Measurements from ENCODE around the gene STX17.

STX17 gene

DNA sequence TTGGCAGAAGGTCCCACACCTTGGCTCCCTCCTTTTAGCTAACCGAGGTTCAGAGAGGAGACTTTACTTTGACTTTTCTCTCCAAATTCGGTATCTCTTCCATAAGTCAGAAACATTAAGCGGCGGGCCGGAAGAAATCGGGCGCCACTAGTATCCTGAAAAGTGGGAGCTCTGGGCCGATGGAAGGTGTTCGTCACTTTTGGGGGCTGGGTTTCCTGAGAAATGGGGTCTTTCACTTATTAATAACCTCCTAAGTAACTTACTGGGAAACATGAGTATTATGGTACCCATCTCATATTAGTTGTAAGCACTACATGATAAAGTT lies 716 bp downstream of the STX17 start:
- no peak for DNase-seq (ENCODE audit: low spot score)

DNA sequence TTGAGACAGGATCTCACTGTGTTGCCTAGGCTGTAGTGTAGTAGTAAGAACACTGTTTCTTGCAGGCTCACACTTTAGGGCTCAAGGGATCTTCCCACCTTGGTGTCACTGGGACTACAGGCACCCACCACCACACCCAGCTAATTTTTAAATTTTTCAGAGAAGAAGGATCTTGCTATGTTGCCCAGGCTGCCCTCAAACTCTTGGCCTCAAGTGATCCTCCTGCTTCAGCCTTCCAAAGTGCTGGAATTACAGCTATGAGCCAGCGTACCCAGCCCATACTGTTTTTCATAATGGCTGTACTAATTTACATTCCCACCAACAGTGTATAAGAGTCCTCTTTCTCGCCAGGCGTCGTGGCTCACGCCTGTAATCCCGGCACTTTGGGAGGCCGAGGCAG lies 5.1 kb downstream of the STX17 start:
- no peak for DNase-seq (ENCODE audit: low spot score)

DNA sequence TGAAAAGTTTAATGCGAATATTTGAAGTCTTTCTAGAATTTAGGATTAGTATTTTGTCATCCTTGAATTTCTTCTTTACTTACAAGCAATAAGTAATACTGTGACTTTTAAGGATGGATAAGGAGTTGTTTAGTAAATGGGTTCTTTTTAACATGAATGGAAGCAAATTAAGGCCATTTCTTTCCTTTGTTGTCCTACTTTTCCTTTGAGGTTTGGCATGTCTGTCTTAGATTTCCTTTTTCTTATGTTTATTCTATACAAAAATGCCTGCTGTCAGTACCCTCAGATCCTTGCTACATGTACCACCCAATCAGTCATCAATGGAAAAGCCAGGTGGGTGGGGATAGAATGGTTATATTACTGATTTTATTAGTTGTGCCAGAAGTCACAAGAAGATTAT lies 10.2 kb downstream of the STX17 start:
- DNase-seq (ENCODE audit: low spot score): no peak

DNA sequence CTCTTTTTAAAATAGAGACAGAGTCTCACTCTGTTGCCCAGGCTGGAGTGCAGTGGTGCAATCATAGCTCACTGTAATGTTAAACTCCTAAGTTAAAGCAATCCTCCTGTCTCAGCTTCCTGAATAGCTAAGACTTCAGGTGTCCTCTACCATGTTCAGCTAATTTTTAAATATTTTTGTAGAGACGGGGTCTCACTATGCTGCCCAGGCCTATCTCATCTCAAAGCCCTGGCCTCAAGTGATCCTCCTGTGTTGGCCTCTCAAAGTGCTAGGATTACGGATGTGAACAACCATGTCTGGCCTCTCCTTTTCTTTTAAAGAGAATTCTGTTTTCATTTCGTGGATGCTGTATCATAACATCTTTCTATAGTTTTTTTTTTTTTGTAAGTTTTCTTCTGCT lies 11.7 kb downstream of the STX17 start:
- DNase-seq (ENCODE audit: low spot score): no peak

DNA sequence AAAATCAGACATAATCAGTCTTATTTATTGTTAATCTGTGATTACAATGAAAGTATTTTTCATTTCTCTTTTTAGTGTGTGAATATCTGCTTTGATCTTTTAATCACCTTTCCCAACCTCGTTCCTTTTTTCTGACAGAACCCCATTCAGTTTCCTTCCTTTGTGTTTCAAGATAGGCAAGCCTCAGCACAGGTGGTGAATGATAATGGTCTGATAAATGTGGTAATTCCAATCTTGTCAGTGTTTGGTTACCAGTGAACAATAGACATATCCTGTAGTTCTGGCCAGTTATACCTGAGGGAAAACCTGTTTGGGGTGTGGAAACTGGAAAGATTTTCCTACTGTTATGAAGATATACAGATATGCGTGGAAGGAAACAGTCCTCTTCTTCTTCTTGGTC lies 13.5 kb downstream of the STX17 start:
- DNase-seq (ENCODE audit: low spot score): no peak

DNA sequence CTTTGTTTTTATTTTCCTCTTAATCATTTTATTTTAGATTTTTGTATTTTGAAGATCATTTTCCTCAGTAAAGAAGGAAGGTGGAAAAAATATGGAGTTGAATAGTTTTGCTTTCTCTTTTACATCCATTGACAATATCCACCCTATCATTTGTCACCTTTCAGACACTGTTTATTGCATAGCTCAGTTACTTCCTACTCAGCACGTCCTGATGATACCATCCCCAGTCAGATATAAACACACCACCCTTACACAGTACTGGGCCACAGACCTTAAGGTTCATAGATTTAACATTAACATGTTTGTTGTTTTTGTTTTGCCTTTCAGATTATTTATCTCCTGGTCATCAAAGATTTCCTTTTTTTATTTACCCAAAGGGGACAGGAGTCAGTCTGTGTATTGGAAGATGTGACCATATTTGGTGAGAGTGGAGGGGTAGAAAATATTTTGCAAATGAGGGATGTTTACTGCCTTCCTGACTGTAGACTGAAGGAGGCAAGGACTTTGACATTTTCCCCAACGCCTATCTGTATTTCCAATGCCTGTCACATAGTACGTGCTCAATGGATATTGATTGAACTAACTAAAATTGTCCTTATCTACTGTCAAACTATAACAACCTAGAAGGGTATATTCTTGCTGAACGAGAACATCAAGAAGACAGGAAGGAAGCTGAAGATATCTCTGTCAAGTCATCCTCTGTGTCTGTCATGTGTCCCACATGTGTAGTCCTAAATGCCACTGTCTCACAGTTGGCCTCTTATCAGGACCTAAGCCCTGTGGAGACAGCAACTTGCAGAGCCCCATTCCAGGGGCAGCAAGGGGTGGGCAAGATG lies 15.6 kb downstream of the STX17 start:
- no peak for DNase-seq (ENCODE audit: low spot score)

DNA sequence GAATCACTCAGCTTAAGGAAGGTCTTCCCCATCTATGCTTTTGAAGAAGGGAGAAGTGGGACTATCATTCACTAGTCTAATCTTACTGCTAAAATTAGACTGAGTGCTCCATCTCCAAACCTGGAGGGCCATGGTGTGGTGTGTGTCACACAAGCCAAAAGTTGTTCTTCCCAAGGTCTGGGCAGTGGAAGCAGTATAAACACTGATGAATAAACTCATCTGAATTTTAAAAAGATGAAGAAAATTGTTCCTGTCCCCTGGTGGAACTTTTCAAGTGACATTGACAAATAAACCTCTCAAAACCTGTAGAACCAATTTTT lies 16.2 kb downstream of the STX17 start:
- no peak for DNase-seq (ENCODE audit: low spot score)

DNA sequence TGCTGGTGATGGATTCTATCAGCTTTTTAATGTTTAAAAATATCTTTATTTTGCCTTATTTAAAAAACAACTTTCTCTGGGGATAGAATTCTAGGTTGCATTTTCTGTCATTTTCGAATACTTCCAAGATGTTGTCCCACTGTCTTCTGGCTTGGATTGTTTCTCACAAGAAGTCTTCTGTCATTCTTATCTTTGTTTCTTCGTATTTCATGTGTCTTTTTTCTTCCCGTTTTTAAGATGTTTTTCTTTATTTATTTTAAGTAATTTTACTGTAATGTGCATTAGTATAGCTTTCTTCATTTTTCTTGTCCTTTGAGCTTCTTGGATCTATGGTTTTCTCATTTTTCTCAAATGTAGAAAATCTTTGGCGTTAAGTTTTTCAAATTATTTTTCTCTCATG lies 19.1 kb downstream of the STX17 start:
- no peak for DNase-seq (ENCODE audit: low spot score)

DNA sequence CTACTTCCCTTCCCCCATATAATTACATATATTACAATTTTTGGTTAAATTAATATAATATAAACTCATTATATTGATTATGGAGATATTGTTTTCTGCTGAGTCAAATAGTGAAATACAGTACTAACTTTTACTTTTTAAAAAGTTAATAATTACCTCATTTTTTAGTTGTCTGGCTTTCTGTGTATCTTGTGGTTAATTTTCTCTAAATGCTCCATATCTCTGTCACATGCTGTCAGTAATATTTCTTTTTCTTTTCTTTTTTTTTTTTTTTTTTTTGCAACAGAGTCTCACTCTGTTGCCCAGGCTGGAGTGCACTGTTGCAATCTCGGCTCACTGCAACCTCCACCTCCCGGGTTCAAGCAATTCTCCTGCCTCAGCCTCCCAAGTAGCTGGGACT lies 23.2 kb downstream of the STX17 start:
- DNase-seq (ENCODE audit: low spot score): no peak

DNA sequence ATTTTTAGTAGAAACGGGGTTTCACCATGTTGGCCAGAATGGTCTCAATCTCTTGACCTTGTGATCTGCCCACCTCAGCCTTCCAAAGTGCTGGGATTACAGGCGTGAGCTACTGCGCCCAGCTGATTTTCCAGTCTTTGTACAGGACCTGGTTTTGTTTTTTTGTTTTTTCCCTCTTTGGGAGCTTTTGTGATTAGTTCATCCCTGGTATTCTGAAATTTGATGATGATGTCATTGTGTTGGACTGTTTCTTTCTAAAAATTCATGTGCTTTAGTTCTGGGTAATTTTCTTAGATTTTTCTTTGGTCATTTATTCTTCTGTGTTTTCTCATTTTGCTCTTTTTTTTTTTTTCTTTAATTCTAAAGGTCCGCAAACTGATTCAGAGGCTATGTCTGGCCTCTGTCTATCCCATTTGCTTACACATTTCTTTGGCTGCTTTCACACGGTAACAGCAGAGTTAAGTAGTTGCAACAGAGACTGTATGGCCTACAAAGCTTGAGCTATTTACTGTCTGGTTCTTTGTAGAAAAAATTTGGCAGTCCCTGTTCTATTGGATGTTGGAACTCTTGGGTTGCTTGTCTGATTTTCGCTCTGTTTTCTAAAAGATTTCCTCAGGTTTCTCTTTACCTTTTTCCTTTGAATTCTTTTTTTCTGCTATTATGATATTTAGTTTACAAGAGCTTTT lies 24.8 kb downstream of the STX17 start:
- no peak for DNase-seq (ENCODE audit: low spot score)

DNA sequence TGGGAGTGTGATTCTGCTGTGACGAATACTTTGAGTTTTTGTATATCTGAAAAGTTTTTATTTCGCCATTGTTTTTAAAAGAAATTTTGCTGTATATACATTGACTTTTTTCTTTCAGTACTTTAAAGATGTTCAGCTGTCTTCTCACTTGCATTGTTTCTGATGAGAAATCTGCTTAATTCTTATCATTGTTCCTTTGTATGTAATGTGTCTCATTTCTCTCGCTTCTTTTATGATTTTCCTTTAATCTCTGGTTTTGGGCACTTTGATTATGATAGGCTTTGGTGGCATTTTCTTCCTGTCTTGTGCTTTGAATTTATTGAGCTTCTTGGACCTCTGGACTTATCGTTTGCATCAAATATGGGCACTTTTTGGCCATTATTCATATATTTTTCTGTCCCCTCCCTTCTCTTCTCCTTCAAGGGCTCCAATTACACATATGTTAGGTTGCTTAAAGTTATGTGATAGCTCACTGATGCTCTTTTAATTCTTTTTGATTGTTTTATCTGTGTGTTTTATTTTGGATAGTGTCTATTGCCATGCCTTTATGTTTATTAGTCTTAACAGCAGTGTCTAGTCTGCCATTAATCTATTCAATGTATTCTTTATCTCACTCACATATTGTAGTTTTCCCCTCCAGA lies 30.6 kb downstream of the STX17 start:
- DNase-seq (ENCODE audit: low spot score): no peak

DNA sequence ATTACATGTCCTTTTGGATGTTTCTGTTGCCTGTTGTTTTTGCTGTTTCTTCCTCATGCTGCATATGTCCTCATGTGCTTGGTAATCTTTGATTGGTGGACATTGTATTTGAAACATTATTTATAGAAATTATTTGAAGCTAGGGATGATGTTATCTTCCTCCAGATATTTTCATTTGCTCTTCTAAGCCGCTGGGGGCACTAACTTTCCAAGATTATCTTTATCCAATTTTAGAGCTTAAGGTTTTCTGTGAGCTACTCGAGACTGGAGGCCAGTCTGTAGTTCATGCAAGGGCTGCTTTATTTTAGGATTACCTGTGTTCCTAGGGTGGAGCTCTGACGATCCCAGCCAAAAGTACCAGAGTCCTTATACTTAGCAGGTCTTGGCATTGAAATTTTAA lies 40.9 kb downstream of the STX17 start:
- no peak for DNase-seq (ENCODE audit: low spot score)

DNA sequence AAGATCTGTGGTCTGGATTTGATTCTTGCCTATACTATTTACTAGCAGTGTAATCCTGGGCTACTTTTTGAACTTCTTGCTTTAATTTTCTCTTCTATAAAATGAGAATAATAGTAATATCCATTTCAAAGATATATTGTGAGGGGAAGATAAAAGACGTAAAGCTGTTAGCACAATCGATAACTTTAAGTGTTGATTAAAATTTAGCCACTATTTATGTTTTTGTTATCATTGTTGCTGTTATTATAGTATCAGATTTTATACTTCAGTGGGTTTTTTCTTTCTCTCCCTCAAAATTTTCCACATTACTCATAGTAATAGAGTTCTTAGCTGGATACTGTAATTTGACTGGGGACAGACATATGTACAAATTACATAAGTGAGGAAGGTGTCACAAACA lies 42.0 kb downstream of the STX17 start:
- DNase-seq (ENCODE audit: low spot score): no peak

DNA sequence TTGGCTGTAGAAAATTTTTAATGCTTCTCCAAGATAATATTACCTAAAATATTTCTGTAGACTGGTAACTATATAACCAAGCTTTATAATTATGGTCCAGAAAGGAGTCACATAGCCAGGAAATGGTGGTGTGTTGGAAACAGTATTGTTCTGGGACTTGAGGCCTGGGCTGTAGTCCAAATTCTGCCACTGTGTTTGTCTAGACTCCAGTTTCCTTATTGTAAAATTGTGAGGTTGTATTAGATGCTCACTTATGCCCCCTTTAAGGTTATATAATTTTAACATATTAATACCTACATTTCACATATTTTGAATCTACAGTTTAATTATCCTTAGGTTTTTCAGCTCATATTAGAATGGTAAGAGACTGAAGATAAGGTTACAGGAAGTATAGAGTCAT lies 42.4 kb downstream of the STX17 start:
- no peak for DNase-seq (ENCODE audit: low spot score)

DNA sequence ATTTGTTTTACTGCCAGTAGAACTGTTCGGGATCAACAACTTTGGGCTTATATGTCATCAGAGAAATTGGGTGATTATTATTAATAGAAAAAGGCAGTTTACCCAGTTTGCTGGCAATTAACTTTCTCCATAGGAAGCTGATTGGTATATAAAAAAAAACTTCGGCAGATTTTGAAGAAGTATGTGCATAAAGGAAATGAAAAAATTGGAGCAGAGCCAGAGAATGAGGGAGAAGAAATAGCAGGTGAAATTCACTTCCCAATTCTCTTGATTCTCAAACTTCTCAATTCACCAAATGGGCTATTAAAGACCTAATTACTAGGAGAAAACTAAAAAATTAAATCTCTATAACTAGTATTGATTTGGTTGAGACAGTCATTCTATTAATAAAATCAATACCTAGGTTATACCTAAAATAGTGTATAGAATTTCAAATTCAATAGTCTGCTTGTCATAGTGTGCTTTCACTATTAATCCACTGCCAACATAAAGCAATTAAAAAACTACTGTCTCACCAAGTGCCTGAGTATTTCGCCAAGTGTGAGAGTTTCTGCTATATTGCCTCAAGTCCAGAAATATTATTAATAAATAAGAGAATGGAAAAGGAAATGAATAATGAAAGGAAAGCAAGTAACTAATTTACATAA lies 47.5 kb downstream of the STX17 start:
- DNase-seq (ENCODE audit: low spot score): no peak

DNA sequence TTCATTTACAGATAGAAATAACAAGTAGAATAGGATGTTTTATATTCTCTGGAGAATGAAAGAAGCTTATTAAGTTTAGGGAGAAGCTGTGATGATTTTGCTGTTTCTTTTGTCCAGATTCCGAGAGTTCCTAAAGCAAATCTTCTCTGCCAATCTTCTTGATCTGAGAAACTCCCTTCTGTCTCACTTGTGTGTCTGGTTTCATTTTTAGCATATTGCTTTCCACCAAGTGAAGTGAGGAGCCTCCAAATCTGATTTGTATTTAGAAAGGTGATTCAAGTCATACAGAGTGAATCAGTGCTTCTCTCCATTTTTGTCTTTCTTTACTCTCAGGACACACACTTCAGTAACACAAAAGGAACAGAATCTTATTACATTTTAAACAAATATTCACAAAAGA lies 48.4 kb downstream of the STX17 start:
- DNase-seq (ENCODE audit: low spot score): no peak

DNA sequence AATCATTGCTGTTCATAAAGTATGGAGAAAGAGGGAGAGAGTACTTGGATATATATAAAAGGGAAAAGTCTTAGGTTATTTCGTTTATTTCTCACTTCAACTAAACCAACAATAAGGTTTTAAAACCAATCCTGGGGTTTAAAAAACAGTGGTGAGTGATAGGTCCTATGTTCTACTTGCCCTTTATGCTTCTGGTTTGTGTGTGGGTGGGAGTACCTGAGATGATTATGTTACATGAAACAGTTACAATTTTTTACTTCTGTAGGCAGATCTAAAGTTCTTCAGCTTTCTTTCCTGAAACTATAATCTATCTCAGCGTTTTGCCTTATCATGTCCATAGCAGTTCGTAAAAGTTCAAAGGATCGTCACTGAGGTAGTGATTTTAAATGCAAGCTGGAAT lies 49.2 kb downstream of the STX17 start:
- no peak for DNase-seq (ENCODE audit: low spot score)

DNA sequence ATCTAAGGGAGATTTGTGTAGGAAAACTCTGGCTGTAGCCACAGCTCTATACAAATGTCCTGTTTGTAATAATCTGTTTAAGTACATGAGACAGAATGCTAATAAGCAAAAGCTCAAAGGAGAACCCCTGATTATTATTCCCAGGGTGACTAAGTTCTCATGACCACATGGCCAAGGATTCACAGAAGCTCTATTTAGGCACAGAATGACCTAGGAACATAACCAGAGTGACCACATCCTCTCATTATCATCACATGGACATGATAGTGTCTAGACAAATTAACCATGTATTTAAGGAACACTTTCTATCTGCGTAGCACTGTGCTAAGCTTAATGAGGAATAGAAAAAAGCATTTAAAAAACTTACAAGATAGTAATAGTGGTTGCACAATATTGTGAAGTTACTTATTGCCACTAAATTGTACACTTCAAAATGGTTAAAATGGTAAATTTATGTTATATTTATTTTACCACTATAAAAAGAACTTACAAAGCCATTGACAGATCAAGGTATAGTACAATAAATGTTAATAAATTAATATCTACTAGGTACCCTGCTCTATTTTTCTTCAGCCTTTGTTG lies 56.3 kb downstream of the STX17 start:
- DNase-seq (ENCODE audit: low spot score): no peak

DNA sequence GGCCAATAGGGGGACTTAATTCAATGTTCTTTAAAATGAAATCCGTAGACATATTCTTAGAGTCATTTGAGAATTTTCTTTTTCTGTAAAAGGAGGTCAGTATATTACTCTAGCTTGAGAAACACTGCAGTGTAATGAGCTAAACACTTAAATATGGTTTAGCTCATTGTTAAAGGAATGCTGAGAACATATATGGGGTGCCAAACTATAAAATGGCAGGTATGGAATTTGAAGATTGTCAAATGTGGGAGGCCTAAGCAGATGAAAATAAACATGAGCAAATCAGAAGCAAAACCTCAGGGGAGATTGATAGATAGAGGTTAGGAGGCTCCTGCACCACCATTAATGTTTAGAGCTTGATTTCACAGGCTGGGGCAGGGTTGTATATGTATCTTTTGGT lies 57.9 kb downstream of the STX17 start:
- DNase-seq (ENCODE audit: low spot score): no peak

DNA sequence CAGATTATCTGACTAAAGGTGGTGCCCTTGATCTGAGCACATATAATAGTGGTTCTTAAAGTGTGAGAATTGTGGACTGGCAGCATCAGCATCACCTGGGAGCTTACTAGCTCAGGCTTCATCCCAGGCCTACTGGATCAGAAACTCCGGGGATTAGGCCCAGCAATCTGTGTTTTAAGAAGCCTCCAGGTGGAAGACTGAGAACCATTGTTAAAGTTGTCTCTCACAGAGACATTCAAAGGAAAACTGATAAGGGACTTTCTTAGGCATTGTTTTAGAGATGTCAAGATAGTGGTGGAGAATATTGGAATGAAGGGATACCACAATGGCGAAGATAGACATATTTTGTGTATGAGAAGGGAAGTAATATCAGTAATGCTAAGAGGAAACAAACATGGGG lies 59.5 kb downstream of the STX17 start:
- DNase-seq (ENCODE audit: low spot score): no peak

DNA sequence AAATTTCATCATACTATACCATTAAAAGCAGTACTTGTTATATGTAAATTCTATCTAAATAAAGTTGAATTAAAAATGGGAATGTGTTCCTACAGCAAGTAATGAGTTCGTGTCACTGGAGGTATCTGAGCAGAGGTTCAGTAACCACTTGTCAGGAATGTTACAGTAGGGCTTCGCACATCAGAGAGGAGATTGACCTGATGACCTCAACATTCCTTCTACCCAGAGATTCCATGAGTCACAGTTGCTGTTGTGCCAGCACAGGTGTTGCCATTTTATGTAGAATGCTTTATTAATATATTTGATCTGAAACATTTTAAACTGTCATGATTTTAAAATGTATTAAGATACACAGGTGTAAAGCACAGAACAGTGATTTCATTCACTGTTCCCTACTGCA lies 60.3 kb downstream of the STX17 start:
- peak; percentile 10 for DNase-seq (ENCODE audit: low spot score)

DNA sequence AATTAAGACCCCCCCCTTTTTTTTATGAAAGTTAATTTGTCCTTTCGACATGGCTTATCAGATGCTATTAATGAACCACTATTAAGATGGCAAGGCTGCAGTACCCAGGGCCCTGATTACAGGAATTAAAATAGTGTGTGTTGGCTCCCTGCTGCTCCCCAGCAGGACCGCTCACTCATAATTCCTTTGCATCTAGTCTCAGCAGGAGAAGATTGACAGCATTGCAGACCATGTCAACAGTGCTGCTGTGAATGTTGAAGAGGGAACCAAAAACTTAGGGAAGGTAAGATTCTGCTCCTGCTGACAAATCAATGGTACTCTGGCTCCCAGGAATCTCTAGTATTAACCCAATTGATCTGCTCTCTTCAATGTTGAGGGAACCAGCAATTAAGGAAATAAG lies 61.0 kb downstream of the STX17 start:
- no peak for DNase-seq (ENCODE audit: low spot score)

DNA sequence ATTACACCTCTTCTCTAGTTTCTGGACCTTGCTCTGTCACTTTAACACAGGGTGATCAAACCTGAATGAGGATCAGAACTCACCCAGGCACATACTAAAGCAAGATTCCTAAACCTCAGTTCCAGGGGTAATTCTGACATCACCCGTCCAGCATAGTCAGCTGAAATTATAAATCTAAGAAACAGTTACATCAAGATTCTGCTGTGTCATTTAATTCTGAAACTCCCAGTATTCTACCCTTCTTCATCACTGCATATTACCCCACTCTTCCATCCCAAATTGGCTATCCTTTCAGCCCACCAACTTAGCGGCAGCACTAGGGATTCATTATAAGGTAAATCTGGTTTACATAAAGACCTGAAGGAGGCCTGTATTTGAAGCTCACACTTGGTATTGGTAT lies 64.0 kb downstream of the STX17 start:
- no peak for DNase-seq (ENCODE audit: low spot score)

Measured in HuH-7 (cell line).